ENCODE data around the gene LAMC3. TPM values are rescaled to one million over a fixed set of nuclear protein-coding genes. Genes with fewer than 3 reads are reported as not detected.
"Not testable (repeated sequence)": the region's sequence is repeated elsewhere in the genome, so short reads cannot be mapped to it uniquely, and the experiment has no call there.

The LAMC3 gene
- total RNA-seq, 2 donors from 2014 or later, result 0.47 to 0.50 TPM

DNA sequence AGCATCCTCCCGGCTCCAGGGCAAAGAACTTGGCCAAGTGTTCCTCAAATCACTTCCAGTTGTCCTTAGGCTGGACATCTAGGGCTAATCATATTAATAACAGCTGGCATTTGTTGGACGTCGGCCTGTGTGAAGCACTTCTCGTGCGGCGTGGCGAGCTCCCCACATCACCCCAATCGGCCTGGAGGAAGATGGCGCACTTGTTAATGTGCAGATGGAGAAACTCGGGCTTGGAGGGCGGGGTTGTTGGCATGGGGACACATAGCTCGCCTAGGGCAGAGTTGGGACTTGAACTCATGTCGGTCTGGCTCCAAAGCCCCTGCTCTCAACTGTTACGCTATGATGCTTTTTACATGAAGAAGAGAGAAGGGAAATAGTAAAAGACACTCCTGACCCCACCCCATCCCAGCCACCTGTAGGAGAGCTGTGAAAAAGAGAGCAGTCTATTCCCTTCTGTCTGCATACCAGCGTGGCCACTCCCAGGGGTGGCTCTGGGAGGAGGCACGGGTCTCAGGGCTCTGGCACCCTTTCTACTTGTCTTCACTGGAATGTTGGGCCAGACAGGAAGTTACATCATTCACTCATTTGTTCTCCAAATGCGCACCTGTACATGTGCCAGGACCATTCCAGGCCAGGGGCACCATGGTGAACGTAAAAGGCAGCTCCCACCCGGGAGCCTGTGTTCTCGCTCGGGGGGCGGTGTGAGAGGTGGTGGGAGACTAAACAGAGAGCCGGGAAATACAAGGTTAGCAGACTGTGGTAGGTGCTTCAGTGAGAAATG lies 103.6 kb downstream of the LAMC3 start:
- DNase-seq (no peak), ATAC-seq (no peak)
- Mint-ChIP-seq H3K27me3 (peaks cover 5% of the 10 kb centered on the region), H3K36me3 (ENCODE audit: low read depth) (no peaks in the 10 kb centered on the region), H3K4me3 (no peak overlapping the region), H3K27ac (no peak overlapping the region), H3K4me1 (no peaks in the 10 kb centered on the region)
- H3K9me3 ChIP-seq (ENCODE audit: control insufficient read depth, low read length, poor library complexity, severe bottlenecking), result no peaks in the 10 kb centered on the region

DNA sequence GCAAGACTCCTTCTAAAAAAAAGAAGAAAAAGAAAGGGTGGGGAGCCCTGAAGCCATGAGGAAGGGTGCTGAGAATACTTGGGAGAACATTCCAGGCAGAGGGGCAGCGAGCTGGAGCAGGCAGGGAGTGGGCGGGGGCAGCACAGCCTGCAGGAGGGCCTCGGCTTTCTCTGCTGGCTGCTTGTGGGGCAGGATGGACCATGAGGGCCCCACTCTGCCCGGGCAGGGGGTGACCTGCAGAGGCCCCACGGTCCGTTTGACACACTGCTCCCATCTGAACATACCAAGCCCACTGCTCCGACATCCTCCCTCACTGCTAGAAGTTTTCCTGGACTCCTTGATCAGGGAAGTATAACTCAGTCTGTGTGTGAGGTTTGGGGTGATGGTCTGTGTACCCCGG lies 104.7 kb downstream of the LAMC3 start:
- Mint-ChIP-seq H3K27me3 (peaks cover 11% of the 10 kb centered on the region), H3K4me3 (no peak overlapping the region), H3K4me1 (no peaks in the 10 kb centered on the region), H3K27ac (no peak overlapping the region), H3K36me3 (ENCODE audit: low read depth) (no peaks in the 10 kb centered on the region)
- ATAC-seq (no peak), DNase-seq (no peak)
- H3K9me3 ChIP-seq (ENCODE audit: control insufficient read depth, low read length, poor library complexity, severe bottlenecking), result no peaks in the 10 kb centered on the region

DNA sequence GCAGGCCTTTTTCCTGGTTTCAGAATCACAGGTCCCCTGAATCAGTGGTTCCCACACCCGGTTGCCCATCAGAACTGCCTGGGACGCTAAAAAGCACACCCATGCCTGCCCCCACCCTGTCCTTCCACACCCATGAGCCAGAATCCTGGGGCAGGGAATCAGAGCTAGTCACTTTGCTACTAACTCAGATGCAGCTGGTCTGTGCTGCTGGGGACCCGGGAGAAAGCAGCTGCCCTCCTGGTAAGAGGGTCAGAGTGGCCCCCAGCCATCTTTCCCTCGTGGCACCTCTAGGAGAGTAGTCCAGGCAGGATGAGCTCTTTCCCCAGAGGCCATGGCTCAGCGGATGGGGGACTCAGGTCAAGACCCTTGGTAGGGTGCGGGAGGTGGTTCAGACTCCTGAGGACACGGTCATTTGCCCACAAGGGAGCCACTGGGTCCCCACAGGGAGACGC lies 105.1 kb downstream of the LAMC3 start:
- Mint-ChIP-seq H3K4me1 (no peaks in the 10 kb centered on the region), H3K4me3 (no peak overlapping the region), H3K27ac (no peak overlapping the region), H3K27me3 (peaks cover 15% of the 10 kb centered on the region), H3K36me3 (ENCODE audit: low read depth) (no peaks in the 10 kb centered on the region)
- no peaks in the 10 kb centered on the region for H3K9me3 ChIP-seq (ENCODE audit: control insufficient read depth, low read length, poor library complexity, severe bottlenecking)
- DNase-seq (no peak), ATAC-seq (no peak)

DNA sequence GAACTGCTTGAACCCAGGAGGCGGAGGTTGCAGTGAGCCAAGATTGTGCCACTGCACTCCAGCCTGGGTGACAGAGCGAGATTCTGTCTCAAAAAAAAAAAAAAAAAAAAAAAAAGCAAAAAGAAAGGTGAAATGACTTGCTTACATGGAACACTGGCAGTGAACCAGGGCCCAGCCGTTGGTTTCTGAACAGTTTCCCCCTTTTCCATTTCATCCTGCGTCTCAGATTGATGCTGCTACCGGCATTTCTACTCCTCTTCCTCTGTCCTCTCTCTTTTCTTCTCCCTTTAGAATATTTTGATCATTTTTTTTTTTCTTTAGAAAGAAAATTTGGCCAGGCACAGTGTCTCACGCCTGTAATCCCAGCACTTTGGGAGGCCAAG lies 106.4 kb downstream of the LAMC3 start:
- not testable (repeated sequence) for H3K36me3 Mint-ChIP-seq (ENCODE audit: low read depth); ATAC-seq; H3K9me3 ChIP-seq (ENCODE audit: control insufficient read depth, low read length, poor library complexity, severe bottlenecking); H3K4me1 Mint-ChIP-seq; H3K4me3 Mint-ChIP-seq; DNase-seq; H3K27ac Mint-ChIP-seq
- peaks cover 18% of the 10 kb centered on the region for H3K27me3 Mint-ChIP-seq

DNA sequence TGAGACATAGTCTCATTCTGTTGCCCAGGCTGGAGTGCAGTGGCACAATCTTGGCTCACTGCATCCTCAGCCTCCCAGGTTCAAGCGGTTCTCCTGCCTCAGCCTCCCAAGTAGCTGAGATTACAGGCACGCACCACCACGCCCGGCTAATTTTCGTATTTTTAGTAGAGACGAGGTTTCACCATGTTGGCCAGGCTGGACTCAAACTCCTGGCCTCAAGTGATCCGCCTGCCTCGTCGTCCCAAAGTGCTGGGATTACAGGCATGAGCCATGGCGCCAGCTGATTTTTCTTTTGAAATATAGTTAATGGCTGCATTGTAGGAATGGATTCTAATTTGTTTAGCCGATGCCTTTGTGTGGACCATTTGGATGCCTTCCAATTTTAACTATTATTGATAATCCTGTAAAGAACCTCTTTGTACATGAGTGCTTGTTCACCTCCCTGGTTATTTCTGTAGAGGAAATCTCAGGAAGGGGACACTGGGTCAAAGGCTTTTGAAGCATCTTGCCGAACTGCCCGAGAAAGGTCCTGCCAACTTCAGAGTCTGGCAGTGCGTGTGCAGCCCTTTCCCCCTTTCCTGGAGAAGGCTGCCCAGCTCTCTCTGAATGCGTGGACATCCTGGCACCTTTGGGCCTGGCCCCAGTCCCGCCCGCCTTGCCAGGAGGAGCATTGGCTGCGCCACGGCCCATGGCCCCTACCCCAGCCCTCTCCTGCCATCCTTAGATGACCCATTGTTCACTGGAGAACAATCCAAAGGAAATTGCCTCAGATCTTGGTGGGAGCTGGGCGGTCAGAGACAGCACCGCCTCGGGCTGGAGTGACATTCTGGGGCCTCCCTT lies 107.5 kb downstream of the LAMC3 start:
- Mint-ChIP-seq H3K36me3 (ENCODE audit: low read depth) (no peaks in the 10 kb centered on the region), H3K27me3 (peaks cover 21% of the 10 kb centered on the region), H3K27ac (no peak overlapping the region), H3K4me1 (no peaks in the 10 kb centered on the region), H3K4me3 (no peak overlapping the region)
- ATAC-seq (no peak), DNase-seq (no peak)
- H3K9me3 ChIP-seq (ENCODE audit: control insufficient read depth, low read length, poor library complexity, severe bottlenecking), result no peaks in the 10 kb centered on the region

DNA sequence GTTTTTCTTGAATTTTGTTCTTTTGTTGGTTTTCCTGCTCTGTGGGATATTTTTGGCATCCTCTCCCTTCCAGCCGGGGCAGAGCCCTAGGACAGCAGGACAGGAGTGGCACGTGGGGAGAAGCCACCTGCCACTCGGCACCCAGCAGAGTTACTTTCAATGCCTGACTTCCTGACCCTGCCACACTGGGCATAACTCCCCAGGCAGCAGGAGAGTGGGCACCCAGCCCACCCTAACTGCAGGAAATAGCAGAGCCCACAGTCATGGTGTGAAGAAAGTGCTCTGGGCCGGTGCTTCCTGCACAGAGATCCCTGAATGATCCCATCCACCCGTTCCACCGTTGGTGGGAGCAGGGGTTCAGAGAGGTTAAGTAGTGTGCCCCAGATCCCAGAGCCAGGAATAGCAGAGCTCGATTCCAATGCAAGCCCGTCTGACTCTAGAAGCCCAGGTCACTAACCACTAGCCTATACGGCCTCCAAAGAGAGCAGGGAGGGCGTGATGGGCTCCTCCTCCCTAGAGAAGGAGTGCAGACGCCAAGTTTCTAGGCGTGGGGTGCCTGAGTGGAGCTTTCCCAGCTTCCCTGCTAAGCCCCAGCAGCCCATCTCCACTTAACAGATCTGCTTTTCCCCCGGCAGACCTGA lies 108.3 kb downstream of the LAMC3 start:
- Mint-ChIP-seq H3K4me3 (no peak overlapping the region), H3K4me1 (no peaks in the 10 kb centered on the region), H3K27me3 (peaks cover 21% of the 10 kb centered on the region), H3K36me3 (ENCODE audit: low read depth) (no peaks in the 10 kb centered on the region), H3K27ac (peak overlapping the region; percentile 6)
- ATAC-seq (no peak), DNase-seq (no peak)
- no peaks in the 10 kb centered on the region for H3K9me3 ChIP-seq (ENCODE audit: control insufficient read depth, low read length, poor library complexity, severe bottlenecking)

DNA sequence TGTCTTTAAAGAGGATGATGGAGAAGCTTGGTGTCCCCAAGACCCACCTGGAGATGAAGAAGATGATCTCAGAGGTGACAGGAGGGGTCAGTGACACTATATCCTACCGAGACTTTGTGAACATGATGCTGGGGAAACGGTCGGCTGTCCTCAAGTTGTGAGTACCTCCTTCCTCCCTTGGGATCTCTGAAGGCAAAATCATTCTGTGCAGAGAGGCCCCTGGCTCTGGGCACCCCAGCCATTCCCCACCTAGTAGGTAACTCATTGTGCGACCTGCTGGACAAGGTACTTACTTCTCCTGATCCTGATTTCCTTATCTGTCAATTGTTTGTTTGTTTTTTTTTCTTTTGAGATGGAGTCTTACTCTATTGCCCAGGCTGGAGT lies 108.8 kb downstream of the LAMC3 start:
- no peak overlapping the region for H3K27ac Mint-ChIP-seq
- no peaks in the 10 kb centered on the region for H3K9me3 ChIP-seq (ENCODE audit: control insufficient read depth, low read length, poor library complexity, severe bottlenecking)
- DNase-seq (no peak), ATAC-seq (no peak)
- no peaks in the 10 kb centered on the region for H3K36me3 Mint-ChIP-seq (ENCODE audit: low read depth)
- H3K4me3 Mint-ChIP-seq, result no peak overlapping the region
- H3K27me3 Mint-ChIP-seq, result peaks cover 18% of the 10 kb centered on the region
- H3K4me1 Mint-ChIP-seq, result no peaks in the 10 kb centered on the region

DNA sequence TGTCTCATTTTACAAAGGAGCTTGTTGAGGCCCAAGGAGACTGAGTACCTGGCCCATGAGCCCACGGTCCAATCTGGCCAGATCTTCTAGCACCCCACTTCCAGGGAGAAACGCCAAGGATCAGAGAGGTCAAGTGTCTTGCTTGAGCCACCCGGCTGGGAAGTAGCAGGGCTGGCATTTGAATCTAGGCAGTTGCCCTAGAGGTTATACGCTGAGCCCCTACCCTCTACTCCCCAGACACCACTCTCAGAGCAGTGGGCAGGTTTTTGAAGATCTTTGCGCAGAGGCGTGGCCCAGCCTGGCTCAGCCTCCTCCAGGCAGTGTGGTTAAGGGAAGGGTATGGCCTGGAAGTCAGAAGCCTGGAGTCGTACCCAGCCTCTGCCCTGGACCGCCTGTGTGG lies 110.6 kb downstream of the LAMC3 start:
- H3K9me3 ChIP-seq (ENCODE audit: control insufficient read depth, low read length, poor library complexity, severe bottlenecking), result no peaks in the 10 kb centered on the region
- Mint-ChIP-seq H3K4me3 (no peak overlapping the region), H3K4me1 (no peaks in the 10 kb centered on the region), H3K27ac (no peak overlapping the region), H3K27me3 (peaks cover 16% of the 10 kb centered on the region), H3K36me3 (ENCODE audit: low read depth) (no peaks in the 10 kb centered on the region)
- ATAC-seq (no peak), DNase-seq (no peak)

DNA sequence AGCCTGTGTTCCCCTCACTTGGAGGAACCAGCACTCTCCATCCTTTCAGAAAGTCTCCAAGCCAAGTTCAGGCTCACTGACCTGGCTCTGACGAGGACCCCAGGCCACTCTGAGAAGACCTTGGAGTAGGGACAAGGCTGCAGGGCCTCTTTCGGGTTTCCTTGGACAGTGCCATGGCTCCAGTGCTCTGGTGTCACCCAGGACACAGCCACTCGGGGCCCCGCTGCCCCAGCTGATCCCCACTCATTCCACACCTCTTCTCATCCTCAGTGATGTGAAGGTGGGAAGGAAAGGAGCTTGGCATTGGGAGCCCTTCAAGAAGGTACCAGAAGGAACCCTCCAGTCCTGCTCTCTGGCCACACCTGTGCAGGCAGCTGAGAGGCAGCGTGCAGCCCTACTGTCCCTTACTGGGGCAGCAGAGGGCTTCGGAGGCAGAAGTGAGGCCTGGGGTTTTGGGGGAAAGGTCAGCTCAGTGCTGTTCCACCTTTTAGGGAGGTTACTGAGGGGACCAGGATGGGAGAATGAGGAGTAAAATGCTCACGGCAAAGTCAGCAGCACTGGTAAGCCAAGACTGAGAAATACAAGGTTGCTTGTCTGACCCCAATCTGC lies 111.8 kb downstream of the LAMC3 start:
- no peak for DNase-seq
- Mint-ChIP-seq H3K4me3 (no peak overlapping the region), H3K27me3 (peaks cover 16% of the 10 kb centered on the region), H3K36me3 (ENCODE audit: low read depth) (peaks cover 2% of the 10 kb centered on the region), H3K27ac (no peak overlapping the region), H3K4me1 (peaks cover 5% of the 10 kb centered on the region)
- H3K9me3 ChIP-seq (ENCODE audit: control insufficient read depth, low read length, poor library complexity, severe bottlenecking), result no peaks in the 10 kb centered on the region
- no peak for ATAC-seq

DNA sequence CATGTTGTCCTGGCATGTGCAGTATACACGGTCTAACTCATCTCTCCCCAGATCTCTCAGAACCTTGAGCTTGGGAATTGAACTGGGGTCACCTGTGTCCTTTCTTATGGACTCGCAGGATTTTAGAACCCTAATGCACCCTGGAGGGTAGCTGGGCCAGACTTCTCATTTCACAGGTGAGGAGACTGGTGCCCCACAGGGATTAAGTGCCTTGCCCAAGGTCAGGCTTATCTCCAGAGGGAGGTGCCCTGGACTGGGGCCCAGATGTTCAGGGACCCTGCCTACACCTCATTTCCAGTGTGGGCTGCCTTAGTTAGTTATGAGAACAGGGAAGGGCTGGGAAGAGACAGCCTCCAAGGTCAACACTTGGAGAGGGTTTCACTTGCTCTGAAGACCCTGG lies 112.4 kb downstream of the LAMC3 start:
- peaks cover 16% of the 10 kb centered on the region for H3K27me3 Mint-ChIP-seq
- no peak for DNase-seq
- peaks cover 2% of the 10 kb centered on the region for H3K36me3 Mint-ChIP-seq (ENCODE audit: low read depth)
- no peak overlapping the region for H3K27ac Mint-ChIP-seq
- H3K4me3 Mint-ChIP-seq, result no peak overlapping the region
- peaks cover 11% of the 10 kb centered on the region for H3K4me1 Mint-ChIP-seq
- no peaks in the 10 kb centered on the region for H3K9me3 ChIP-seq (ENCODE audit: control insufficient read depth, low read length, poor library complexity, severe bottlenecking)
- ATAC-seq, result no peak

DNA sequence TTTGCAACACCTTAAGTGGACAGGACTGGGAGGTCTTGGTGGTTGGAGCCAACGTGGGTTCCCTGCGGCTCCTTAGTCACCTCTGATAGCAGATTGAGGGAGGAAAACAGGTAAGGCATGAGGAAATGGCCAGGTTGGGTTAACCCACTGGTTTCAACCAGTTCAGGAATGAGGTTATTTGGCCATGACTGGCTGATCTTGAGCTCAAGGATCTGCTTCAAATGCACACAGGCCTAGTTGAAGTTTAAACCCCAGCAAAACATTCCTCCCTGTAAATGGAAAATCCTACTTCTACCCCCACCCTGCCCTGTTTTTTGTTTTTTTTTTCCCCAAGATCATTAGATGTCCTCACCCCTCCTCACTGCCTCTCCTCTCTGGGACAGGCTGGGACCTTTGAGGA lies 113.2 kb downstream of the LAMC3 start:
- no peaks in the 10 kb centered on the region for H3K9me3 ChIP-seq (ENCODE audit: control insufficient read depth, low read length, poor library complexity, severe bottlenecking)
- peaks cover 2% of the 10 kb centered on the region for H3K36me3 Mint-ChIP-seq (ENCODE audit: low read depth)
- ATAC-seq (no peak), DNase-seq (no peak)
- peak overlapping the region; percentile 61 for H3K4me3 Mint-ChIP-seq
- H3K27ac Mint-ChIP-seq, result no peak overlapping the region
- H3K4me1 Mint-ChIP-seq, result peaks cover 12% of the 10 kb centered on the region
- H3K27me3 Mint-ChIP-seq, result peaks cover 16% of the 10 kb centered on the region

DNA sequence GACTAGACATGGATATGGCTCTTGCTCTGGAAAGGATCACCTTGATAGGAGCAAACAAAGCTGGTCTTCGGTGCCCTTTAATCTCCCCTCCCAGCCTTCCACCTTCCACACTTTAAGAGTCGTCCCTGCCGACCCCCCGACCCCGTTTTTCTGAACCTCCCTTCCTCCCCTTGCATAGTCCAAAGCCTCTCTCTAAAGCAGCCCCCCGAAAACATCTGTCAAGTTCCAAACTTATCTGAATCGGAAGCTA lies 116.0 kb downstream of the LAMC3 start:
- peaks cover 4% of the 10 kb centered on the region for H3K36me3 Mint-ChIP-seq (ENCODE audit: low read depth)
- H3K4me3 Mint-ChIP-seq, result peak overlapping the region; percentile 97

More for the DNA sequence above, 116.0 kb downstream of the LAMC3 start:
- Mint-ChIP-seq H3K27me3 (peaks cover 4% of the 10 kb centered on the region), H3K27ac (peak overlapping the region; percentile 96), H3K4me1 (peaks cover 14% of the 10 kb centered on the region)
- ATAC-seq (no peak), DNase-seq (no peak)
- no peaks in the 10 kb centered on the region for H3K9me3 ChIP-seq (ENCODE audit: control insufficient read depth, low read length, poor library complexity, severe bottlenecking)
